ENCODE measurements around the gene SEC16A.

The SEC16A gene, protein sequence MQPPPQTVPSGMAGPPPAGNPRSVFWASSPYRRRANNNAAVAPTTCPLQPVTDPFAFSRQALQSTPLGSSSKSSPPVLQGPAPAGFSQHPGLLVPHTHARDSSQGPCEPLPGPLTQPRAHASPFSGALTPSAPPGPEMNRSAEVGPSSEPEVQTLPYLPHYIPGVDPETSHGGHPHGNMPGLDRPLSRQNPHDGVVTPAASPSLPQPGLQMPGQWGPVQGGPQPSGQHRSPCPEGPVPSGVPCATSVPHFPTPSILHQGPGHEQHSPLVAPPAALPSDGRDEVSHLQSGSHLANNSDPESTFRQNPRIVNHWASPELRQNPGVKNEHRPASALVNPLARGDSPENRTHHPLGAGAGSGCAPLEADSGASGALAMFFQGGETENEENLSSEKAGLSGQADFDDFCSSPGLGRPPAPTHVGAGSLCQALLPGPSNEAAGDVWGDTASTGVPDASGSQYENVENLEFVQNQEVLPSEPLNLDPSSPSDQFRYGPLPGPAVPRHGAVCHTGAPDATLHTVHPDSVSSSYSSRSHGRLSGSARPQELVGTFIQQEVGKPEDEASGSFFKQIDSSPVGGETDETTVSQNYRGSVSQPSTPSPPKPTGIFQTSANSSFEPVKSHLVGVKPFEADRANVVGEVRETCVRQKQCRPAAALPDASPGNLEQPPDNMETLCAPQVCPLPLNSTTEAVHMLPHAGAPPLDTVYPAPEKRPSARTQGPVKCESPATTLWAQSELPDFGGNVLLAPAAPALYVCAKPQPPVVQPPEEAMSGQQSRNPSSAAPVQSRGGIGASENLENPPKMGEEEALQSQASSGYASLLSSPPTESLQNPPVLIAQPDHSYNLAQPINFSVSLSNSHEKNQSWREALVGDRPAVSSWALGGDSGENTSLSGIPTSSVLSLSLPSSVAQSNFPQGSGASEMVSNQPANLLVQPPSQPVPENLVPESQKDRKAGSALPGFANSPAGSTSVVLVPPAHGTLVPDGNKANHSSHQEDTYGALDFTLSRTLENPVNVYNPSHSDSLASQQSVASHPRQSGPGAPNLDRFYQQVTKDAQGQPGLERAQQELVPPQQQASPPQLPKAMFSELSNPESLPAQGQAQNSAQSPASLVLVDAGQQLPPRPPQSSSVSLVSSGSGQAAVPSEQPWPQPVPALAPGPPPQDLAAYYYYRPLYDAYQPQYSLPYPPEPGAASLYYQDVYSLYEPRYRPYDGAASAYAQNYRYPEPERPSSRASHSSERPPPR (N-terminal part only)

DNA sequence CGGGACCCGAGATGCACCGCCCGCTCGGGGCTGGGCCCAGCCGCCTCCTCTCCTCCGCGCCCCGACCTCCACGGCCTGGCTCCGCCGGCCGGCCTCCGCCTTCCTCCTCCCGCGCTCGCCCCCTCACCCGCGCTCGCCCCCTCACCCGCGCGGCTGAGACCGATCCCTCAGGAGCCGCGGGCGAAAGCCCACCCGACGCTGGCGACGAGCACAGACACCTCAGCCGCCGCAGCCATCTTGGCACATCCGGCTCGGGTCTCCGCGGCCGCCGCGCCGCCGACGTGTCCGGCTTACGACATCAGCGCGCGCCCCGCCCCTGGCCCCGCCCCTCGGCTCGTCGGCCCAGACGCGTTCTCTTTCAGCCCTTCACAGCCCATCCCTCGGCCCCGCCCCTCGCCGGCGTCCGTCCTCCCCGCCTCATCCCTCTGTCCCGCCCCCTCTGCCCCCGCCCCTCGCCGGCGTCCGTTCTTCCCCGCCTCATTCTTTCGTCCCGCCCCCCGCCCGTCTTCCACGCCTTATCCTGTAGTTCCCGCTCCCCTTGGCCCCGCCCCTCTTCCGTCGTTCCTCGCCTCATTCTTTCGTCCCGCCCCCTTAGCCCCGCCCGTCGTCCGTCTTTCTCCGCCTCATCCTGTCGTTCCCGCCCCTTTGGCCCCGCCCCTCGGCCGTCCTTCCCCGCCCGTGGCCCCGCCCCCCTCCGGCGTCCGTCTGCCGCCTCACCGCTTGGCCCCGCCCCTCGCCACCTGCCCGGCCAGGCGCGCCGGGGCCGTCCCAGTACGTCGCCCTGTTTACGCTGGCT lies at the start of gene SEC16A:
SEC16A (minus strand) TSS at position 248 of the 796 bp plus-strand sequence. CDS start 5,425 bp downstream, outside the sequence.
- in situ Hi-C loops (cut with HindIII; ENCODE audit: low sequenced_read_pairs) = no loop called here

DNA sequence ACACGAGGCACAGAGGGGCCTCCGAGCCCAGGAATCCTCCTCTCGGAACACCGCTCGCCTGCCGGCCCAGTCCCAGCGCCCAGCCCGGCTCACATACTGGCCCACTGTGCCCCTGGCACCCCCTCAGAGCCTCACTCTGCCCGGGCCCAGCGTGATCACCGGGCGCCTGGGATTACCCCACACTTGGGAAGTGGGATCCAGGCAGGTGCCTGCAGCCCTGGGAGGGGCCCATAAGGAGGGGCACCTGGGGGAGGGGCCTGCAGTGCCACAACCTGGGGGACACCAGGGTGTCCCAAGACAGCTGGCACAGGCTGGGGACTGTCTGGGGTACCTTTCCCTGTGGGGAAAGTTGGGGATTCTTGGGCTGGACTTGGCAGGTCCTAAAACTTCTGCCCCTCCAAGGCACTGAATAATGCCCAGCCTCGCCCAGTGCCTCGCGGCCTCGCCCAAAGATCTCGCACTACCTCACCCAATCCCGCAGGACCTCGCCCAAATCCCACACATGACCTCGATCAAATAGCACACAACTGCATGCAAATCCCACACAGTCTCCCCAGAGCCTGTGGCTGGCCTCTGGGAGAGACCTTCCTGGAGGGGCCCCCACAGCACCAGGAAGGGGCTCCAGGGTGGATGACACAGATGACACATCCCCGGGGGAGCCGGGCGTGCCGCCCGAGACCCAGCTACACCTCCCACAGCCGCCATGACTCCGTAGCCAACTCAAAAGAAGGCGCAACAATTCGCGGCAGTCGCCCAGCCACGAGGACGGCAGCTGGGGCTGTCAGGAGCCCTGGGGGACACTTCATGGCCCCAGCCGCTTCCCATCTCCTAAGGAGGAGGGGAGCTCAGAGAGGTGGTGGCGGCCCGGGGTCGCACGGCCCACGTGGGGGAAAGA lies 49.3 kb upstream of the SEC16A start:
- in situ Hi-C loops (cut with HindIII; ENCODE audit: low sequenced_read_pairs) = no loop called here

DNA sequence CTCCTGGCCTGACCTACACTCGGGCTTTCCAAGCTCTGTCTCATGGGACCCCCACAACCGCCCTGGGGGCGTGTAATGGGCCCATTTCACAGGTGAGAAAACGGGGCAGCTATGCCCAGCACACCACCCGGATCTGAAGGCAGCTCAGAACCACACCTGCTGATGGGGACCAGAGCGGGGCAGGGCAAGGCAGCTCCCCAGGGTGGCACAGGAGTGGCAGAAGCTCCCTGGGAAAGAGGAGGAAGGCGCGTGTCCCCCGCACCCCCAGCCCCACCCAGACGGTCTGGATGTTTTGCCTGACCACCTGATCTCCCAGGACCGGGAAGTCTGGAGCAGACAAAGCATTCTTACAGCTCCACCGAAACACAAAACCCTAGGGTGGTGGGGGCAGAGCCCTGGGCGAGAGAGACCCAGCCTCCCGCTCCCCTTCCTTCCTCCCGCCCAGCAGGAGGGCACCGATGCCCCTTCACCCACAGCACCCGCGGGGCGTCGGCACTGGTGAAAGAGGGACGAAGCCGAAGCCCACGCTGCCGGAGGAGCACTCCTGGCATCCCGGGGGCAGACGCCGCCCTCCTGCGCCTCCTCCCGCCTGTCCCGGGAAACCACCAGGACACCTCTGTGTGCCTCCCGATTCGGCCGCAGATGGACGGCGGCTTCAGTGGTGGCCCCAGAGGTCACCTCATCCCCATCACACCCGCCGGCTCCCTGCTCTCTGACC lies 48.5 kb upstream of the SEC16A start:
- in situ Hi-C loops (cut with HindIII; ENCODE audit: low sequenced_read_pairs) = no loop called here

DNA sequence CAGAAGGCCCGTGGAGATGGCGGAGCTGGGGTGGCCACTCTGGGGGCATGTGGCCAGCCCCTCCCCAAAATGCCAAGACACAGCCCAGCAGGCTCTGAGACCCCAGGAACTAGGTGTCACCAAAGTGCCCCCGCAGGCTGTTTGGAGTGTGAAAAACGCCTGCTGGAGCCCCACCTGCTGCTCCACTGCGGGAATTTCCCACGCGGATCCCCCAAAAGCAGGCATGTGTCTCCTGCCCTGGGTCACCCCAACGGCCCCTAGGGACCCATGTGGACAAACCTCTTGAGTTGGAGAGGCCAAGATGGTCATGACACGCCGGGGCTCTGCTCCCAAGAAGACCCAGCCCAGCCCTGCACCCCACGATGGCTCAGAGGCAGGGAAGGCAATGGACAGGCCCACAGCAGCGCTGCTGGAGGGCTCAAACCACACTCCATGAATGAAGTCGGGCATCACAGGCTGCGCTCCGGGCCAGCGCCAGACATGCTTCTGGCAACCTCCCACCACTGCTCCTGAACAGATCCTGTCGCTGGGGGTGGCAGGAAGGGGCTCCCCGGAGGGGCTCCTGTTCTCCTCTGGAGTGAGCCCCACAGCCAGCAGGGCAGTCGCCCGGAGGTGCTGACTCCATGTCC lies 47.7 kb upstream of the SEC16A start:
- in situ Hi-C loops (cut with HindIII; ENCODE audit: low sequenced_read_pairs) = no loop called here

DNA sequence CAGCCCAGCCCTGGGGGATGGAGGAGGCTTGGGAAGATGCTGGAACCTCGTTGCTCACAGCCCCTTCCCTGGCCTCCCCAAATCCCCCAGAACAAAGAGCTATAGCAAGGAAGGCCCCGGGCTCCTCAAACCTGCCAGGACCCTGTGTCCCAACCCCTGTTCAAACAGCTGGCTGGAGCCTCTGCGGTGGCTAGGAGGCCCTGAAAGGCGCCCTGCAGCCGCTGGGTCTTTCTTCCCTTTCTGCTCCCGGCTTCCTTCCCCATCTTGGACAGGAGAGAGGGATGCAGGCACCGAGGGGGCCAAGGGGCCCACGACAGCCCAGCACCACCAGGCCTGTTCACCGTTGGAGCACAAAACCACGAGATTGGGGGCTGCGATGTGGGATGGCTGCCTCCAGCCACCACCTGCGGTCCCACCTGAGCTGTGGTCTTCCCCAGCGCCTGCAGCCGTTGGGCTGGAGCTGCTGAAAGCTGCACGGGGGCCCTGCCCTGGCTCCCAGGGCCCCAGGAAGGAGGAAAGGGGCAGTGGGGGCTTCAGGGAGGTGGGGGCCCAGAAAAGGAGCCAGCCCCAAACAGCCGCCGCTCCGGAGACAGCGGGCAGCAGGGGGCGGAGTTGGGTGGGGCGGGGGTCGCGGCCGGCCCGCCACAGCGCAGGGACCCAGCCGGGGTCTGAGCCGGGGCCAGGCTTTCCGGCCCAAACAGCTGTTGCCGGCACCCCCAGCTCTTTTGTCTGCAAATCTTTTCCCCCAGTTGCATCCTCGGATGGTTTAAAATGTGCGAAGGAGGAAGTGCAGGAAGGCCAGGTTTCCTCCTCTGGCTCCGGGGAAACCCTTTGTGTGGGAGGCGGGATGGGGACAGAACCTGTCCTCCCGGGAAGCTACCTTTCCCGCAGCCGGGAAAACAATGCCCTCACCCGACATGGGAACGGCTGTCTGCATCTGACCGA lies 46.9 kb upstream of the SEC16A start:
- in situ Hi-C loops (cut with HindIII; ENCODE audit: low sequenced_read_pairs) = no loop called here

DNA sequence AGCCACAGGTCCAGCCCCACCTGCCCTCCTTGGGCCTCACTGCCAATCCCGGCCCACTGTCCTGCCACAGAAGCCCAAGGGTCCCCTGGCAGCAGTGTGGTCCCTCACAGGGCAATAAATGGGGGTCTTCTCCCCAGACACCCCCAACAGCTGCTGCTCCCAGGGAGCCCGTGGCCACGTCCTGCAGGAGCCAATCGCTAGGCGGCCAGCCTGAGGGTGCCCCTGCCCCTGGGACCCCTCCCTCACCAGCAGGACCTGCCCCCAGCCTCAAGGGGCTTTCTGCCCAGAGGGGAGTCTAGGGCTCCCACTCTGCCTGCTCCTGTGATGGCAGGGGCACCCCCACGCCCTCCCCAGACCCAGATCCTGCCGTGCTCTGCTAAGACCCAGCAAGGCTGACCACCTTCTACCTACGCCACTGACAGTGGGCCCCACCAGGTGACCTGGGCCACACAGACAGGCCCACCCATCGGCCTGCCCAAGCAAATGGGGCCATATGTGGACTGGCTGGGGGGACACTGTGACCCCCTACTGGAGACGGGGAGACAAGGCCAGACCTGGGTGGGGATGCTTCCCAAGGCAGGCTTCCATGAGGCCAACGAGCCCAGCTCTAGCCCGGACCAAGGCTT lies 46.0 kb upstream of the SEC16A start:
- in situ Hi-C loops (cut with HindIII; ENCODE audit: low sequenced_read_pairs) = no loop called here

DNA sequence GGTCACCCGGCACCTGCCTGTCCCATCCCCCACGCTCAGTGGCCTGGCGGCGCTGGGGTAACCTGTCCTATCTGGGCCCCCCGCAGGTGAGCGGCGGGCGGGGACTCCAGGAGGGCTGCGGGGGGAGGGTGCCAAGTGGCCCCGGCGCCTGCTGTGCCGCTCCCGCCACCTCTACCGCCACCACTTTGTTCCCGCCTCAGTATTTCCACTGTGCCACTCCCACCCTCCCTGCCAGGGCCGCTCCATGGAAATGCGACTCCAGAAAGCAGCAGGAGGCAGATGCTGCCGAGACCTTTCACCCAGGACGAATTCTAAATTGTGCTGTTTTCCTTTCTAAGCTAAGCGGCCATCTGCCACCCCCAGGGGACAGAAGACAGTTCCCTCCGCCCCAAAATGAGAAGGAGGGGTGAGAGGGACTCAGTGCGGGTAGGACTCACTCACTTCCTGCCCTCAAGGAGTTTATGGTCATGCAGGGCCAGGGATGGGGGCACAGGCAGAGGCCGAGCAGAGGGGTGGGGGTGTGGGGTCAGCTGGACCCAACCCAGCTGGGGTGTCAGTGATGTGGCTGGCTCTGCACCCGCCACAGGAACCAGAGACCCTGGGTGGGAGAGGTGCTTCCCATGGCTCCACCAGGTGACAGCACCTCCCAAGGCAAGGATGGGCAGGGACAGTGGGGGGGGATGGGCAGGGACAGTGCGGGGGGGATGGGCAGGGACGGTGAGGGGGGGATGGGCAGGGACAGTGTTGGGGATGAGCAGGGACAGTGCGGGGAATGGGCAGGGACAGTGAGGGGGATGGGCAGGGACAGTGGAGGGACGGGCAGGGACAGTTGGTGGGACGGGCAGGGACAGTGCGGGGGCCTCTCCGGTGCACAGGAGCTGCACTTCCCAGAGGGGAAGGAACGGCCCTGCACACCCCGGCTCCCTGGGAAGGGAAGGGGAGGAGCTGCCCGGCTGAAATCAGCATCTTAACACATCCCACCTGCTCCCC lies 45.2 kb upstream of the SEC16A start:
- in situ Hi-C loops (cut with HindIII; ENCODE audit: low sequenced_read_pairs) = no loop called here

DNA sequence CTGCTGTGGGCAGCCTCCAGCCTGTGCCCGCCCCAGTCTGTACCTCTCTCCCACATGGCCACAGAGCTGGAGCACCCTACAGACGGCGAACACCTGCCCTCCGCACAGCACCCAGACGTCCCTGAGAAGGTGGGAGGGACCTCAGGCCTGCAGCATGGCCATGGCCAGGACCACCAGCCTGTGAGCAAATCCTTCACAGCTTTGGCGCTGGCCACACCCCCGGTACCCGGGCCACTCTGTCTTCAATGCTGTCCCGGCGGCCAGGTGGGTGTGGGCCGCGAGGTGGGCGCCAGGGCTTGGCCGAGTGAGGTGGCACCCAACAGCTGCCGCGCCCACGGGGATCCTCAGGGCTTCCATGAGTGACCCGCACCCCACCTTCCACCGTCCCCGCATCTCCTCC lies 44.3 kb upstream of the SEC16A start:
- in situ Hi-C loops (cut with HindIII; ENCODE audit: low sequenced_read_pairs) = no loop called here

DNA sequence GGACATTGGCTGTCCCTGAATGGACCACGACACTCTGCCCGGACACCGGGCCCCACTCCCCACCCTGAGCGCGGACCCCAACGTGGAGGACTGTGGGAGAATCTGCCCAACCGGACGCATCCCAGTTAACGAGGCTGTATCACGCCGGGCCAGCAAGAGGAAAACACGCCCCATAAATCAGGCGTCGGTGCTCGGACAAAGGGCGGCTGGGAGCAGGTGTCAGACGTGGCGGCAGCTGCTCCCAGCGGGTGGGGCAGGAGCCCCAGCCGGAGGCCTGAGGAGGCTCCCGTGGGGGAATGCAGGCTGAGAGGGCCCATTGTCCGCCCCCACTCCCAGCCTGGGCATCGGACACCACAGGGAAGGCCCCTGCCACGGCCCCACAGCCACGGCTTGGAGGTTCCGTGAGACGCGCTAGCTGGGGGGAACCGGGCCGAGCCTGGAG lies 43.8 kb upstream of the SEC16A start:
- in situ Hi-C loops (cut with HindIII; ENCODE audit: low sequenced_read_pairs) = no loop called here

DNA sequence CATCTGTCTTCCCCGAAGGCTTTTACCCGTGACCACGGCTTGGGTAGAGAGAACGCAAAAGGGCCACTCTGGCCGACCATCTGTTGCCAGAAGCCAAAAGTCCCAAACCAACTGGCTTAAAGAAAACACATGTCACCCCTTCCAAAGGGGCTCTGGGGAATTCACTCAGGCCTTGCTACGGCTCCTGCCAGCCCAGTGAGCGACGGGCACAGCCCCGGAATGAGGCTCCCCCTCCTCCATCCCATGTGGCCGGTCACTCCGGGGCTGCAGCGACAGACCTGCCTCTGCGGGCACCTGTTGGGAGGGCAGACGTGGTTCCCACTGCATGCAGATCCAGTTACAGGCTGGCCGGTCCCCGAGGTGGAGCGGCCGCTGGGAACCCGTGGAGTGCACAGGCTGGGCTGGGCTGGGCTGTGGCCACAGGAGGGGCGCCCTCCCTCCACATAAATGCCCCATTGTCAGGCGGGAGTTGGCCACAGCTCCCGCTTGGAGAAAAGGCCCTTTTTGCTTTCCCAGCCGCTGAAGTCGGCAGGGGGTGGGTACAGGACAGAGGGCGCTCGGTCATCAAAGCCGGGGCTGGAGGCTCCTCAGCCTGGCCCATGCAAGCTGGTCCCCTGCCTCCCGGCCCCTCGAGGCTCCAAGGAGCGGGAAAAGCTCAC lies 43.1 kb upstream of the SEC16A start:
- in situ Hi-C loops (cut with HindIII; ENCODE audit: low sequenced_read_pairs) = no loop called here

DNA sequence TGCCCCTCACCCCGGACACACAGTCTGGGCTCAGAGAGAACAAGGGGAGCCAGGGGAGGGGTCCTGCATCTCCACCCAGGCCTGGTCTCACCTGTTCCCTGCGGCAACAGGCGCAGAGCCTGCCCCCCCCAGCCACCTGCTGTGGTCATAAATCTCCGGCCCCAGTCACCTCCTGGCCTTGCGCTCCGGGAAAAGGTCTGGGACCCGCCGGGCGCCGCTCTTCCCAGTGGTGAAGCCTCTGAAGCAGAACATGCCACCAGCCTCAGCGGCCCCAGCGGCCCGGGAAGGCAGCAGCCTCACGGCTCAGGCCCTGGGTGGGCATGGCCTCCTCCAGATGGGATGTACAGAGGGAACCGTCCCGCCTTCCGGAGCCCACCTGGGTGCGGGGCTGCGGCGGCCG lies 42.4 kb upstream of the SEC16A start:
- in situ Hi-C loops (cut with HindIII; ENCODE audit: low sequenced_read_pairs) = no loop called here

DNA sequence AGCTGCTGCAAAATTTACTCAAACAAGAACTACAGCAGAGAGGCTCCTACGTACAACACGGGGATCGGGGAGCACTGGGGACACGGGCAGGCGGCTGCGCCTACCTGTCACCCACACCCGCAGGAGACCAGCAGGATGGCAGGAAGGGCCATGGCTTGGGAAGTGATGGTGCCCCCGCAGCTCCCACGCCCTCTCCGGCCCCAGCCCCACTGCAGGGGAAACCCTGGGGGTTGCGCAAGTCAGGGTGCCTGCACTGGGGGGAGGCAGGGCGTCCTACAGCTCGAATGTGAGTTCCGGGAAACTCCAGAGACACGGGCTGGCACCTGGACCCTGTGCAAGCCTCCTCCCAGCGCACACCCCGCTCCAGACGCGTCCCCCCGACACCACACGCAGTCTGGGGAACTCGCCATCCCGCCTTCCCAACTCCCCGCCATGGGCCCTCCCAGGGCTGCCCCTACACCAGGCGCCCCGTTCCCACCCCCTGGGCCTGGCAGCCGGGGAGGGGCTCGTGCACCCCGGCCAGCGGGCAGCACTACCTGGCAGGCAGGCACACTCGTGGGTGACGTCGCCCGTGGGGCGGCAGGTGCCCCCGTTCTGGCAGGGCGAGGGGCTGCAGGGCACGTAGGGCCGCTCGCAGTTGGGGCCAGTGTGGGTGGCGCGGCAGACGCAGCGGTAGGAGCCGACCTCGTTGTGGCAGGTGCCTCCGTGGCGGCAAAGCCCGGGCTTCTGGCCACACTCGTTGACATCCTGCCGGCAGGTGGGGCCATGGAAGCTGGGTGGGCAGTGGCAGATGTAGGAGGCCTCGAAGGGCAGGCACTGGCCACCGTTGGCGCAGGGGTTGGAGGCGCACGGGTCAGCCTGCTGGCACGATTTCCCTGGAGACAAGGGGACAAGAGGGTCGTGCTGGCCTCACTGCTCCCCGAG lies 39.7 kb upstream of the SEC16A start:
- in situ Hi-C loops (cut with HindIII; ENCODE audit: low sequenced_read_pairs) = no loop called here

DNA sequence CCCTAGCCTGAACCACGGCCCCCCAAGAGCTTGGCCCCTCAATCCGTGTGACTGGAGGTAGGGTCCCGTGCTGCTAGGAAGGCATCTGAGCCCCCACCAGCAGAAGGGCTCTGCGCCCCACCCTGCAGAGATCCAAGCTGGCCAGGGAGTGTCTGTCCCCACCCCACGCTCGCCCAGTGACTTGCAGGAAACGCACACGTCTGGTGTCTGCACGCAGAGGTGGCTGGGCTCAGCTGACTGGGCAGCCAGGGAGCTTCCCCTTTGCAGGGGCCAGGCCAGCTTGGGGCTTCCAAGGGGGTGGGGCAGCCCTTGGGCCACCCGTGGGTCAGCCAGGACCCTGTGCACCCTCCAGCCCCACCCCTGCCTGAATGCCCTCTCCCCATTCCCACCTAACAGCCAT lies 38.7 kb upstream of the SEC16A start:
- in situ Hi-C loops (cut with HindIII; ENCODE audit: low sequenced_read_pairs) = no loop called here

DNA sequence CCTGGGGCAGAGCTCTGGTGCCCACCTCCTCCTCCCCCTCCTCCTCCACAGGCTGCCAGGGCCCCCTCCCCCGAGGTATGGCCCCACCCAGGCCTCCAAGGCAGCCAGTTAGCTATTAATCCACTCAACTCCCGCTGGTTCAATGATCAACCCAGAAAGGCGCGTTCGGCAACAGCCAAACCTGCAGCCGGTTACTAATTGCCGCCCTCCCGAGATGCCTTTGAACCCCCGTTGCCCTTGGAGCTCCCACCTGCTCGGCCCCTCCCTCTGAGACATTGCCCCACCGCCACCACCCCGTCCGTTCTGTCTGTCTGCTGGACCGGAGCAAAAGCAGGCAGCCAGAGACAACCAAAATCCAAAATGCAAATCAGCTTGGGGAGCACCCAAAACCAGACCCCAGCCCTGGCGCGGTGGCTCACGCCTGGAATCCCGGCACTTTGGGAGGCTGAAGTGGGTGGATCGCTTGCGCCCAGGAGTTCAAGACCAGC lies 37.3 kb upstream of the SEC16A start:
- in situ Hi-C loops (cut with HindIII; ENCODE audit: low sequenced_read_pairs) = no loop called here

Measured in endothelial cell of hepatic sinusoid (primary cell).